Non-pigmented ciliary epithelial cell (primary cell): Measurements from ENCODE around the gene SIGLEC1.

Source experiments
- DNase-seq: peaks from one replicate; pipeline ENCODE4 v3.0.0-alpha.2; 2010; ENCODE audit warnings: low read depth

Gene SIGLEC1

DNA sequence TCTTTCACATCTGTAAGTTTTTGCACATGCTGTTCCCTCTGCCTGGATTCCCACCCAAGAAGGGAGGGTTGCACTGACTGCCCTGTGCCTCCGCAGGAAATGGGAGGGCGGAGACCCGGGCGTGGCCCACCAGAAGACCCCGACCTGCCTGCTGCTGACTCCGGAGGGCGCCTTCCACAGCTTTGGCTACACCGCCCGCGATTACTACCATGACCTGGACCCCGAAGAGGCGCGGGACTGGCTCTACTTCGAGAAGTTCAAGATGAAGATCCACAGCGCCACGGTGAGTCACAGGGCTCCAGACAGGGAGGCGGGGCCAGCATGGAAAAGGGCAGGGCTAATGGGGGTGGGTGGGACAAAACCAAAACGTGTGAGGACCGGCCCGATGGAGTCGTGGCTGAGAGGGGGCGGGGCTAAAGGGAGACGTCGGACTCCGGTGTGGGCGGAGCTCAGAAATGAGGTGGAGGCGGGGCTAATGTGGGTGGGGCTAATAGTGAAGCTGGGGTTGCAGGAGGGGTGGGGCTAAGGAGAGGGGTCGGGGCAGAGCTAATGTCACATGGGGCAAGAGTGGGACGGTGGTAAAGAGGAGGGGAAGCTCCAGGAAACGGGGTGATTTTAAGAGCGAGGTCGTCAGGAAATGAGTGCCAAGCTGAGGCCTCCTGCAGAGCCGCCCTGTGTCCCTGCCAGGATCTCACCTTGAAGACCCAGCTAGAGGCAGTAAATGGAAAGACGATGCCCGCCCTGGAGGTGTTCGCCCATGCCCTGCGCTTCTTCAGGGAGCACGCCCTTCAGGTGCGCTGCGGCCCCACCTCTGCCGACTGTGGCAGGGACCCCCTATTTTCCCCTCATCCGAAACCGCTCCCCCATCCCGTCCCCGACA is 32.6 kb upstream of the SIGLEC1 start:
- no peak for DNase-seq

DNA sequence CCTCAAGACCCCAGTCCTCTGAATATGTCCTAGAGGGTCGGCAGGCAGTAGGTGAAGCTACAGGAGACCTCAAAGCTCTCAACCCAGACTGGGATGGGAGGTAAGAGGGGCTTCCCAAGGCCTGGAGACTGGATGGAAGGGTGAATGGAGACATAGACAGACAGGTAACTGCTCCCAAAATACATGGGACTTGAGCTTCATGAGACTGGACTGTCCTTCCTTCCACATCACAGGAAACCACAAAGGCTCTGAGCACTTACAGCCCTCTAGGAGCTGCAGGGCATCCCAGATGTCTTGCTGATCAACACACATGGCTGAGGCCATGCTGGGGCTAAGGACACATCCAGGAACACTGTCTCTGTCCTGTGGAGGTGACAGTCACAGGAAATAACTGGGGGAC is 31.6 kb upstream of the SIGLEC1 start:
- no peak for DNase-seq

DNA sequence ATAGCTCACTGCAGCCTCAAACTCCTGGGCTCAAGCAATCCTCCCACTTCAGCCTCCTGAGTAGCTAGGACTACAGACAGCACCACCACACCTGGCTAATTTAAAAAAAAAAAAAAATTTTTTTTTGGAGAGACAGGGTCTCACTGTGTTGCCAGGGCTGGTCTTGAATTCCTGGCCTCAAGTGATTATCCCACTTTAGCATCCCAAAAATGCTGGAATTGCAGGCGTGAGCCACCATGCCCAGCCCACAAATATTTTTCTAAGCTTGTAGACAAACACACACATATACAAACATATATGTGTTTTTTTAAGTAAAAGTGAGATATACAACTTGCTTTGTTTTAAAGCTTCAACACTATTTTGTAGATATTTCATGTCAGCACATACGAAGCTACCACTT is 30.9 kb upstream of the SIGLEC1 start:
- no peak for DNase-seq

DNA sequence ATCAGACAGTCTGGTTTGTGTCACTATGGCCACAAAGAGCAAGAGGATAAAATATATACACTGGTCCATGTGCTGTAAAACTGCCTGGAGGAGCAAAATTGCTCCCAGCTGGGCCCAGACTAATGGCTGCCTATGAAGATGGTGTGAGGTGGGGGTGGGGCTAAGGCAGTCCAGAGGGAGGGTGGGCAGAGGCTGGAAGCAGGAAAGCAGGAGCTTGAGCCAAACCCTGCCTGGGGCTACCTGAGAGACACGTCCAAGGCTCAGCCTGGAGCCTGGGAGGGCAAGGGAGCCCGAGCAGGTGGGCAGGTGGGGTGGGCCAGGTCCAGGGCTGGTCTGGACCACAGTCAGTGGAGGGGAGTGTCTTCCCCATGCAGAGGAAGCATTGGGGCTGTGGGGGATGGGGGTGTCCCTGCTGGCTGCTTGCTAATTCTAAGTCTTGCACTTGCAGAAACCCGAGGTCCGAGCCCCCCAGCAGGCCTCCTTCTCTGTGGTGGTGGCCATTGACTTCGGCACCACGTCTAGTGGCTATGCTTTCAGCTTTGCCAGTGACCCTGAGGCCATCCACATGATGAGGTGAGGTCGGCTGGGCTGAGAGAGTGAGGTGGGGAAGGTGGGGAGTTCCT is 29.5 kb upstream of the SIGLEC1 start:
- no peak for DNase-seq

DNA sequence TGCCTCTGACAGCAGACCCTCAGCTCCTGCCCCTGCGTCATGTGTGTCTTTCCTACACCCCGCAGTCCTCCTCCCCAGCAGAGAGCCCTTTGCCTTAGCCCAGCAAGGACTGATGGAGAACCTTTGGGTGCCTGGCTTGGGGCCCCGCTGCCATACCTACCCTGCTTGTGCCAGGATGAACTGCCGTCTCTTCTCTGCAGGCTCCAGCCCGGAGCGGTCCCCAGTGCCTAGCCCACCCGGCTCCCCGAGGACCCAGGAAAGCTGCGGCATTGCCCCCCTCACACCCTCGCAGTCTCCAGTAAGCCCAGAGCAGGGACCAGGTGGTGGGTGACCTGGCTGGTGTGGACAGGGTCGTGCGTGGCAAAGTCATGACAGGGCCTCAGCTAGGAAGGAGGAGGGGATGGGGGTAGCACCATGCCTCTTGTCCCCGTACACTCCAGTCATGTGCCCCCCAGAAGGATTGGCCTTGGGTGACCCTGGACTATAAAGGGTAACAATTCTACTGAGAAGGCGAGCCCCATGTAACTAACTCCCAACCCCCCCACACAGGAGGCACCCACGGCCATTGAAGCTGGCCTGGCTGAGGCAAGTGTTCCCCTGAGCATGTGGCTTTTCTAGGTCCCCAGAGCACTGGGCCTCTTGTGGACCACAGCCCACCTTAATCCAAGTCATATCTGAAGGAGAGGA is 28.4 kb upstream of the SIGLEC1 start:
- DNase-seq: no peak

DNA sequence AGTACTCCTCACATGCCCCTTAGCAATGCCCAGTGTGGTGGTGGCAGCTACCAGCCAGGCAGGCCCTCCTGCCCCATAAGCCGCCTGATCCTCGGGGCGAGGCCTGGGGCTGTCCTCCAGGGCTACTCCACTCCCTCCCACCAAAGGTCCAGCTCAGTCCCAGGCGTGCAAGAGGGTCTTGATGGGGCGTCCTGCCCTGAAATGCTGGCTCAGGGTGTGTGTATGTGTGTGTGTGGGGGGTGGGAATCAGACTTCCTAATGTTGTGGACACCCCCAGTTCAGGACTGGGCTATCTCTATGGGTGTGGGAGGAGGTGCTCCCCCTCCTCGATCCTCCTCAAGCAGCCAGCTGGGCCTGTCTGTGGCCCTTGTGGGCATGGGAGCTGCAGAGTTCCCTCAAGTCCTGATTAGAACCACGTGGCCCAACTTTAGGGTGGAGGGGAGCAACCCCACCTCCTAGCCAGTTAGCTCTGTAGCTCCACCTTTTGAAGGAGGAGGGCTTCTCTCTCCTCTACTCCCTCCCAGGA is 27.6 kb upstream of the SIGLEC1 start:
- DNase-seq: no peak

DNA sequence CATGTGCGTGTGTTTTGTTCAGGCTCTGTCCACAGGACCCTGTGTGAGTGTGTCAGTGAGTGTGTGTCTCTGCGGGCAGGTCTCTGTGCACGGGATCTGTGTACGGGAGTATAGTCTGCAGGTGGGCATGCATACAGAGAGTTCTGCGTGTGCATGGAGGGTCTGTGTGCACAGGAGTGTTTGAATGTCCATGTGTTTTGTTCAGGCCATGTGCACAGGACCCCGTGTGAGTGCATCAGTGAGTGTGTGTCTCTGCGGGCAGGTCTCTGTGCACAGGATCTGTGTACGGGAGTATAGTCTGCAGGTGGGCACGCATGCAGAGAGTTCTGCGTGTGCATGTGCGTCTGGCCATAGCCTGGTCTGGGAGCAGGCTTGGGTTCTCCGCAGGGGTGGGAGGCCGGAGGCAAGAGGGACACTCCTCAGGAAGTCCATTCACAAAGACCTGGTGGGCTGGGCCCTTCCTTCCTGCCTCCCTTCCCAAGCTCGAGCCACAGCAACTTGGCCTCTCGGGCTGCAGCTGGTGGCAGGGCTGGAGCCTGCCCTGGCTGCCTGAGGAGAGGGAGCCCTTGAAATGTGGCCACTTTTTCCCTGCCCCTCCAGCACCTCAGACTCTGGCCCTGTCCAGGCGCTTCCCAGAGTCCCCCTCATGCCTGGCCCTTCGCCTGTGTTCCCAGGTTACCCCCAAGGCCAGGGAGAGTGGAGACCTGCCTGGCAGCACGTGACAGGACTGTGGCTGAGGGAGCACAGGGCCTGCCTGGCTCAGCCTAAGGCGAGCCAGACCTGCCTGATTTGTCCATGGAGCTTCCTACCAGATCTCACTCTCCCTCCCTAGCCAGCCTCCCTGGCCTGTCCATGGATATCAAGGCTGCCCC is 26.9 kb upstream of the SIGLEC1 start:
- DNase-seq: no peak

DNA sequence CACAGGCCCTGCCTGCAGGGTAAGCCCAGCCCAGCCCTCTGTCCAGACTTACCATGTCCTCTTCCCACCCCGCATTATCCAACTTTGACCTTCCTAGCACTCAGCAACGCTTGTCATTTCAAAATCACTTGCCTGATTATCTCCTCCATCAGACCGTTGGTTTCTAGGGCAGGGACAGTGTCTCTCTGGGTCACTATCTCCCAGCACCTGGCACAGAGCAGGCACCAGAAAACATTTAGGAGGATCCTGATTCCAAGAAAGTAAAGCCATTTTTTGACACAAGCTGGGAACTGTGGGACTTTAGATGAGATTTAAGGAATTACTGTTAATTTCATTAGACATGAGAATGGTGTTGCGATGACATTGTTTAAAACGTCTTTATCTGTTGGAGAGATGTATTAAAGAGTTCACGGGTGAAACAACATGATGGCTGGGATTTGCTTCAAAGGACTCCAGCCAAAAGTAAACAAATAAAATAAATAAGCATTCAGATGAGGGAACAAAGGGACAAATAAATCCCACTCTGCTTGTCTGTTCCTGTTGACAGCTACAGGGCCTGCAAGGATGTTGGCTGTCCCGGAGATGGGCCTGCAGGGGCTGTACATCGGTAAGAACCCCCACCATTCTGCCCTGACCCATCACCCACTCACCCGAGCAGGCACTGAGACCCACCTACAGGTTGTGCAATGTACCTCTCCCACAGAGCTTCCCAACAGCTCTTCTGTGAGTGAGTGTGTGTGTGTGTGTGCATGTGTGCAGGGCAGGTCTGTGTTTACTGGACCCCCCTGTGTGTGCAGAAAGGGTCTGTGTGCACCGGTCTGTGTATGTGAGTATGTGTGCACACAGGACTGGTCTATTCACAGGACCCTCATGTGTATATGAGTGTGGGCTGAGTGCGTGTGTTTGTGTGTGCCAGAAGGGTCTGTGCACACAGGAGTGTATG is 26.0 kb upstream of the SIGLEC1 start:
- no peak for DNase-seq

DNA sequence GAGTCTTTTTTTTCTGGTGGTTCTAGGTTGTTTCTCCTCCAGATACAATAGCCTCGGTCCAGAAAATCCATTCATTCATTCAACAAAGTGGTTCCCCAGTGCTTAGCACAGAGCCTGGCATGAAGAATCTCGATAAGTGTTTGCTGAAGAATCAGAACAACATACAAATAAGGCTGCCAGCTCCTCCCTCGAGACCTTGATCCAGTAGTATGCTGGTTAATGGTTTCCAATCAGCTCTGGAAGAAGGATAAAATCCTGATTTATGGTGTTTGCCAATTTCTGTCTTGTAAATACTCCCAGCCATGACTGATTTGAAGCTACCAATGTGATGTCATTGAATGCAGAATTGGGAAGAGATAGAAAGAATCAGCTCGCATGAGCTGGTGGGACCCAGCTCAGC is 23.4 kb upstream of the SIGLEC1 start:
- DNase-seq: no peak

DNA sequence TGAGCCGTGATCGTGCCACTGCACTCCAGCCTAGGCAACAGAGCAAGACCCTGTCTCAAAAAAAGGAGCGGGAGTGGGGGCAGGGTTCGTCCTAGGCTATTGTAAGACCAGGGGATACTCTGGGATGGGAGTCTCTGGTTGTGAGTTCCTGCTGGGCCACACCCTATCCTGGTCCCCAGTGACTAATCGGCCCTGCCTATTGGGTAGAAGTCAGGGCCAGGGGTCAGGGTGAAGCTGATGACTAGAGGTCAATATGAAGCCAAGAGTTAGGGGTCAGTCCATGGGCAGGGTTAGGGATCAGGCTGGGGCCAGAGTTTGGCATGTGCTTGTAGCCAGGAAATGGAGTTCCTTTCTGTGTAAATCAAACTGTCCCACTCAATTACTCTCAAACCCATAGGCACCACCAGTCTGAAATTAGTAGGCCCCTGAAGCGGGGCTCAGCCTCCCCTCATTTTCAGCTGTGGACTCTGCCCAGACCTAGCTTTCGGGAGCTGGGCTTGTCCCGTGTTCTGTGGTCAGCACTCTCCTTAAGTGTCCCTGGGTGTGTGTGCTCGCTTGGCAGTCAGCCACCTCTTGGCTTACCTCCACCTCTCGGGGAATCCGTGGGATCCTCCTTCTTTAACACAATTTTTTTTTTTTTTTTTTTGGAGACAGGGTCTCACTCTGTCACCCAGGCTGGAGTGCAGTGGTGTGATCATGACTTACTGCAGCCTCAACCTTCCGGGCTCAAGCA is 21.9 kb upstream of the SIGLEC1 start:
- no peak for DNase-seq

DNA sequence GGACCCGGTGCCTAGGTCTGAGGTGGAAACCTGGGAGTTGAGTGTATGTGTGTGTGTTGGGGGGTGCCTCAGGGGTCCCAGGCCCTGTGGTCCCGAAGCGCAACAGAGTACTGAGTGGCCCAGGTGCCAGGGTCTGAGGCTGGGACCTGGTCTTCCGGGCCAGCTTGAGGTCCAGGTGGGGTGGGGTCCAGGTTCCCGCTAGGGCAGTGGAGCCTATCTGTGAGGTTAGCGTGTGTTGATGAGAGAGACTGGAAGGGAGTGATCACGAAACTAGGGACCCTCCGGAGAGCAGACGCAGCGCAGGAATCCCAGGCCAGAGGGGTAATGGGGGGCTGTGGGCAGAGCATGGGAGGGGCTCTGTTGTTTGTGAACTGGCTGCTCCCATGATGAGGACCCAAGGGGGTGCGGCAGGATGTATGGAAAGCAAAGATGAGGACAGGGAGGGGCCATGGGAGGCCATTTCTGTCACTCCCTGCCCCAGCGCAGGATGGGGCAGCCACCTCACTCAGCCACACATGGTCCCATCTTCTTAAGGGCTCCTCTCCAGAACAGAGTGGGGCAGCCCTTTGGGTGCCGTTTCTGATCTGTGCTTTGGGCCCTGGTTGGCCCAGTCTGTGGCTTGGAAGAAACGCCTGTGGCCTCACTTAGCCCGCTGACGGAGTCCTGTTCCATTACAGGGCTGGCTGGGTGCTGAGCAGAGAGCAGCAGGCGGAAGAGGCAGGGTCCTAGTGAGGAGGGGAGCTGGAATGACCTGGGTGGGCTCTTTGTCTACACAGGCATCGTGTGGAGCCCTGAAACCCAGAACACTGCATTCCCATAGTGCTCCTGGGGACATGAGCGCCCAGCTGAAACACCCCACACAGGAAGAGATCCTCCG is 21.0 kb upstream of the SIGLEC1 start:
- no peak for DNase-seq

DNA sequence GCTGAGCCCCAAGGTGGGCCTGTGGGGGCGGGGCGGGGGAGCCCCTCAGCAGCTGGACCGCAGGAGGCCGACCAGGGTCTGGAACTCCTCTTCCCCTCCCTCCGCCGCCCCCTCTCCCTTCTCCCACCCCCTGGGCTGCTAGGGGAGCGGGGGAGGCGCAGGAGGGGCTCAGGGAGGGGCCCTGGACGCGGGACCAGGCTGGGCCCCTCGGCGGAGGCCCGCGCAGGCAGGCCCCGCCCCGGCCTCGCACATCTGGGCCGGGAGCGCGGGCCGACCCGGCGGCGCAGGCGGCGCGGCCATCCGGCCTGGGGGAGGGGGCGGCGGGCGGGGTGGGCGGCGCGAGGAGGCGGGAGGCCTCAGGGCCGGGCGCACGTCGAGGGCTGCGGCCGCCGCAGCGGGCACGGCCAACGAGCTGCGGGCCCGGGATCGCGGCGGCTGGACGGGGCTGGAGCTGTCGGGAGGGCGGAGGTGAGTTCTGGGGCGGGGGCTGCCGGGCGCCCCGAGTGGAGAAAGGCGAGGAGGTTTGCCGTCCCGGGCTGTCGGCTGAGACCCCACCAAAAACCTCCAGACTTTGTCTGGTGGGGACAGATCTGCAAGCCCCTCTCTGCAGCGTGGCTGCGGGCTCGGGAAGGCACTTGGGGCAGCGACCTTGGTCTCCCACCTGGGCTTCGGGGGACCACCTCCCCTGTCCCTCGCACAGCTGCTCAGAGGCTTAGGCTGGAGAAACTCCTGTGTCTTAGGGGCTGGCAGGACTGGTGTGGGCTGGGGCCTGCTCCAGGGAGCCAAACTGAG is 20.1 kb upstream of the SIGLEC1 start, which contains the start of gene HSPA12B:
HSPA12B (plus strand) TSS at position 359 of the 792 bp plus-strand sequence. CDS start 5,990 bp downstream, outside the sequence.
- DNase-seq: no peak

DNA sequence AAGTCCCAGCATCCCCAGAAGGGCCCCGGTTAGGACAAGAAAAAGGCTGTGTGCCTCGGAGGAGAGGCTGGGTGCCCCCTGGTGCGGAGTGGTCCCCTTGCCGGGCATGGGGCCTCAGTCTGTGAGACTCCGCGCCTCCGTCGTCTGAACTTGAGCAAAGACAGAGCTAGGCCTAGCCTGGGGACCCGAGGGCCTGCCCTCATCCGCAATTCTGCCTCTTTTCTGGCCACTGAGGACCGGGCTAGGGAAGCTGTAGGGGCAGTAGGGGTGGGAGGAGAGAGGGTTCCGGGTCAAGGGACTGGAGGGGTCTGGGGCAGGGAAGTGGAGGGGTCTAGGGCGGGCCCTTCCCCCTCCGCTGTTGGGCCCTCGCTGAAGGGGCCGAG is 19.5 kb upstream of the SIGLEC1 start:
- no peak for DNase-seq

DNA sequence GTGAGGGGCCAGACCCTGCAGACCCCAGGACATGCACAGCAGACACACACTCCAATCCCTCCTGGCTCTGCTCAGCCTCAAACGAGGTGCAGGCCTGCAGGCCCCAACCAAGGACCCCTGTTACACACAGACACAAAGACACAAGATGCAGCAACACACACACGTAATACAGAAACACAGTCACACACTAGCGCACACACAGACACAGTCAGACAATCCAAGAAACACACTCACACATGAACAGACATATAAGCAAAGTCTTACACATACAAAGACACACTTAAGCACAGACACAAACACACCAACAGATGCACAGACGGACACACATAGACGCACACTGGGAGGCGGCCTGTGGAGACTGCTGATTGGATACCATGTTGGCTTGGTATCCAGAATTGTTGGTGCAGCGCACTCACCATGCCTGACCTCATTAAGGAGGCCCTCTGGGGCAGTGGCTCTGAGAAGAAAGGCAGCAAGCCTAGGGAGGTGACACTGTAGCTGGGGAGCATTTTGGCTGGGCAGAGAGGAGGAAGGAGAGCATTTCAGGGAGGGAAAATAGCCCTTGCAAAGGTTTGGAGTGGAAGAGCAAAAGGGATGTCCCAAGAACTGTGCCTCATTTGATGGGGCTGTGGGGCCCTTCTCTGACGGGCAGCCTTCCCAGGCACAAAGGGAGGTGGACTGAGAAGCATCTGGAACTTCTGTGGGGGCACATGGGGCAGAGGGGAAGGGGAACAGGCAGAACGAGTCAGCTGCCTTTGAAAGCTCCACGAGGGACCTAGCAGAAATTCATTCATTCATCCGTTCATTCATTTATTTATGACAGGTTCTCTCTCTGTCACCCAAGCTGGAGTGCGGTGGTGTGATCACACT is 18.6 kb upstream of the SIGLEC1 start:
- DNase-seq: no peak

DNA sequence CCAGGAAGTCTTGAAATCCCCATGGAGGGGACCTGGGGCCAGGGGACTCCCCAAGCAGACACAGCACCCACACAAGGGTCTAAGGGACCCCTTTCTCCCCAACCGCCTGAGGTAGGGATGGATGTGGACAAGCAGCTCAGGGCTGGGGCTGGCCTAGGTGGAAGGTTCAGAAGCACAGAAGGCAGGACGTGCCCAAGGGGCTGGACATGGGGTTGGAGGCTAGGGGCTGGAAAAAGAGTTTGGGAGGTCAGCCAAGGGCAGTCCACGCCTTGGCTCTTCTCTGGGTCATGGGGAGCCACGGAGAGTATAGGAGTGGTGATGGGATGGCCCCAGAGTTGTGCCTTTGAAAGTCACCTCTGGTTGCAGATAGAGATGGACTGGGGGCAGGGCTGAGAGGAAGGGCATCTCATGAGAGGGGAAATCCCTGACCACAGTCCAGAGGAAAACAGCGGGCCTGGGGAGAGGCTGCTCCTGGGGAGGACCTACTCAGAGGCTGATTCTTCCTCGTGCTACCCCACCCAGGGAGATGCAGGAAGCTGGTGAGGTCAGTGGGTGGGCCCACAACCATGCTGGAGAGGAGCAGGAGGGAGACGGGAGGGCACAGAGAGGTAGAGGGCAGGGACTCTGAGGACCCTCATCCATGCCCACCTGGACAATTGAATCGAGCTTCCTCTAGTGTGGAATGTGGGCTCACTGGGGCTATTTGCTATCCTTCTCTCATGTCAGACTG is 17.6 kb upstream of the SIGLEC1 start:
- DNase-seq: no peak

DNA sequence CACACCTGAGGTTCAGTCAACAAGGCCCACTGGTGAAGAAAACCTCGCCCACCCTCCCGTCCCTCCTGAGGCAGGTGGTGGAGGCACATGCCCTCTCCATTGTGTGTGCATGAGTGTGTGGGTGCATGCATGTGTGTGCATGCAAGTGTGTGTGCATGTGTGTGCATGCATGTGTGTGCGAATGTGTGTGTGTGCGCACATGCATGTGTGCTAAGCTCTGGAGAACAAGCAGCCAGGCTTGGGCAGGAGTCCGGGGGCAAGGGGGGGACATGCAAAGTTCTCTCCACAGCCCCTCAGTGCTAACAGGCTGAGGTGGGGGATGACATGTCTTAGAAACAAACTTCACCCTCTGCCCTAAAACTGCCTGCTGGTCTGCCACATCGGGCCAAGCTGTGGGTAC is 17.0 kb upstream of the SIGLEC1 start:
- no peak for DNase-seq
